Mesenchymal stem cell (in vitro differentiated cells and primary cell): Measurements from ENCODE around the gene SLC7A9.

Experiments used
- DNase-seq: peaks from one replicate; pipeline ENCODE4 v3.0.0-alpha.2; 2013
- H2AFZ ChIP-seq: one replicate; pipeline ENCODE4 v1.6.1; 2013; ENCODE audit warnings: low read depth, mild to moderate bottlenecking, control low read depth, inconsistent platforms, low read length, moderate library complexity
- H2AK5ac ChIP-seq: 2 replicates; pipeline ENCODE4 v1.6.1; 2013; ENCODE audit warnings: low read length, moderate library complexity, mild to moderate bottlenecking, inconsistent platforms; ENCODE audit not compliant: severe bottlenecking
- H2BK120ac ChIP-seq: one replicate; pipeline ENCODE4 v1.6.1; 2013; ENCODE audit warnings: low read depth, mild to moderate bottlenecking, inconsistent platforms, low read length, moderate library complexity
- H2BK12ac ChIP-seq, 2 experiments: one replicate each; pipeline ENCODE4 v1.6.1; 2013; ENCODE audit warnings: inconsistent platforms in 2 of 2, low read length in 2 of 2, mild to moderate bottlenecking in 2 of 2, moderate library complexity in 2 of 2, control low read depth in 1 of 2
- H2BK15ac ChIP-seq: one replicate; pipeline ENCODE4 v1.6.1; 2013; ENCODE audit warnings: mild to moderate bottlenecking, low read depth, inconsistent platforms; ENCODE audit not compliant: poor library complexity, severe bottlenecking
- H2BK5ac ChIP-seq: 2 replicates; pipeline ENCODE4 v1.6.1; 2013; ENCODE audit warnings: low read depth, mild to moderate bottlenecking, low read length, control low read depth, inconsistent platforms; ENCODE audit not compliant: poor library complexity, severe bottlenecking
- H3K14ac ChIP-seq, 2 experiments: one replicate each; pipeline ENCODE4 v1.6.1; 2013; ENCODE audit warnings: inconsistent platforms in 2 of 2, low read length in 2 of 2, control low read depth in 1 of 2, mild to moderate bottlenecking in 1 of 2, moderate library complexity in 1 of 2
- H3K18ac ChIP-seq, 2 experiments: one replicate each; pipeline ENCODE4 v1.6.1; 2013; ENCODE audit warnings: inconsistent platforms in 2 of 2, low read length in 2 of 2, control low read depth in 1 of 2, low read depth in 1 of 2, mild to moderate bottlenecking in 1 of 2
- H3K23ac ChIP-seq, 2 experiments: one replicate each; pipeline ENCODE4 v1.6.1; 2013; ENCODE audit warnings: inconsistent platforms in 2 of 2, low read length in 2 of 2, mild to moderate bottlenecking in 2 of 2, moderate library complexity in 2 of 2, control low read depth in 1 of 2
- H3K27ac ChIP-seq: 2 replicates; pipeline ENCODE4 v1.5.1; 2013; ENCODE audit warnings: mild to moderate bottlenecking, moderate library complexity, low read length, control low read depth, inconsistent platforms; ENCODE audit not compliant: poor library complexity, severe bottlenecking
- H3K27me3 ChIP-seq, 2 experiments: 2 replicates each; pipeline versions ENCODE4 v1.6.1 to v1.7.0; 2013; ENCODE audit warnings: low read length in 2 of 2, mild to moderate bottlenecking in 2 of 2, moderate library complexity in 2 of 2, control low read depth in 1 of 2, inconsistent platforms in 1 of 2; ENCODE audit not compliant: control insufficient read depth in 1 of 2, insufficient read depth in 1 of 2
- H3K36me3 ChIP-seq, 2 experiments: 2 replicates each; pipeline versions ENCODE4 v1.6.1 to v1.7.0; 2013; ENCODE audit warnings: low read length in 2 of 2, control low read depth in 1 of 2, inconsistent platforms in 1 of 2, low read depth in 1 of 2, mild to moderate bottlenecking in 1 of 2; ENCODE audit not compliant: insufficient read depth in 2 of 2, control insufficient read depth in 1 of 2
- H3K4ac ChIP-seq, 2 experiments: one replicate each; pipeline ENCODE4 v1.6.1; 2013; ENCODE audit warnings: inconsistent platforms in 2 of 2, low read length in 2 of 2, mild to moderate bottlenecking in 2 of 2, moderate library complexity in 2 of 2, control low read depth in 1 of 2, low read depth in 1 of 2
- H3K4me1 ChIP-seq: 2 replicates; pipeline ENCODE4 v1.6.1; 2013; ENCODE audit warnings: low read depth, low read length, control low read depth; ENCODE audit not compliant: control insufficient read depth, insufficient read depth
- H3K4me2 ChIP-seq: 2 replicates; pipeline ENCODE4 v1.6.1; 2013; ENCODE audit warnings: low read length, mild to moderate bottlenecking, inconsistent platforms; ENCODE audit not compliant: poor library complexity, severe bottlenecking
- H3K4me3 ChIP-seq, 2 experiments: 2 replicates each; pipeline versions ENCODE4 v1.5.1 to v1.7.0; 2013; ENCODE audit warnings: low read length in 2 of 2, mild to moderate bottlenecking in 2 of 2, control low read depth in 1 of 2, low read depth in 1 of 2; ENCODE audit not compliant: insufficient read depth in 1 of 2
- H3K79me1 ChIP-seq: replicated peaks from 2 replicates; pipeline ENCODE4 v1.6.1; 2013; ENCODE audit warnings: mild to moderate bottlenecking, control low read depth, low read length, inconsistent platforms; ENCODE audit not compliant: poor library complexity, severe bottlenecking
- H3K9ac ChIP-seq: 2 replicates; pipeline ENCODE4 v1.7.0; 2013; ENCODE audit warnings: mild to moderate bottlenecking, low read length, moderate library complexity
- H3K9me3 ChIP-seq: 2 replicates; pipeline ENCODE4 v1.7.0; 2013; ENCODE audit warnings: mild to moderate bottlenecking, low read length; ENCODE audit not compliant: control insufficient read depth
- H4K8ac ChIP-seq: one replicate; pipeline ENCODE4 v1.6.1; 2013; ENCODE audit warnings: inconsistent platforms, mild to moderate bottlenecking, low read length, moderate library complexity
- H4K91ac ChIP-seq: one replicate; pipeline ENCODE4 v1.6.1; 2013; ENCODE audit warnings: mild to moderate bottlenecking, low read length, inconsistent platforms
- WGBS: methylation state at CpG from one replicate; pipeline ENCODE4 v1.1.7; 2013; ENCODE audit warnings: mixed read lengths; 5-methylcytosine and 5-hydroxymethylcytosine counted together

The SLC7A9 gene

DNA sequence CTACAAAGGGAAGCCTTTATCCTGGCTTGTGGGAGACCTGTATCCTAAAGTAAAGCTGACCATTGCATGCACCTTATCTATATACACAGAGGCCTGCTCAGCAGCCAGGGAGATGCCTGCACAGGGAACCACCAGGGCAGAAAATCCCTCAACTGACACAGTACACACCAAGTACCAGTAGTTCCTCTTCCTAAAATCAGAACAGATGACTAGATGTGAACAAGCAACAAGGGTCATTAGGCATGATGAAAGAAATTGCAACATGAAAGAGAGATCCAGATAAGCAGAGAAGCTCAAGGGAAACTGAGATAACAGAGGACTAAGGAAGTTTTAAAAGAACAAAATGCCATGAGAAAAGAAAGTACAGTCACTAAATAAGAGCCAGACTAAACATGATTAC lies 39.7 kb upstream of the SLC7A9 start:
- H3K18ac ChIP-seq: no peak overlapping the region
- H3K27me3 ChIP-seq: no peaks in the 10 kb centered on the region
- H3K4ac ChIP-seq: no peak overlapping the region
- H3K4me3 ChIP-seq: no peak overlapping the region
- no peak overlapping the region for H2BK12ac ChIP-seq
- H2BK15ac ChIP-seq: no peak overlapping the region
- no peak overlapping the region for H3K23ac ChIP-seq
- H4K91ac ChIP-seq: no peak overlapping the region
- H3K14ac ChIP-seq: no peak overlapping the region
- H2AK5ac ChIP-seq: no peak overlapping the region
- H3K4me2 ChIP-seq: no peak overlapping the region
- no peak overlapping the region for H3K27ac ChIP-seq
- peaks cover 28 to 66% of the 10 kb centered on the region in 2 experiments for H3K36me3 ChIP-seq
- no peak overlapping the region for H2BK5ac ChIP-seq
- H3K9me3 ChIP-seq: peaks cover 6% of the 10 kb centered on the region
- H3K79me1 ChIP-seq: peaks cover 2% of the 10 kb centered on the region
- H2AFZ ChIP-seq: no peak overlapping the region
- H3K9ac ChIP-seq: no peak overlapping the region
- H4K8ac ChIP-seq: no peak overlapping the region
- H3K4me1 ChIP-seq: no peaks in the 10 kb centered on the region
- no peak overlapping the region for H2BK120ac ChIP-seq
- DNase-seq: no peak

- no peak overlapping the region for H3K9ac ChIP-seq
- H4K8ac ChIP-seq: no peak overlapping the region
- no peak overlapping the region for H4K91ac ChIP-seq
- no peak overlapping the region for H2BK120ac ChIP-seq
- no peak overlapping the region for H2AFZ ChIP-seq
- no peak overlapping the region for H2BK12ac ChIP-seq
- H3K79me1 ChIP-seq: peaks cover 3% of the 10 kb centered on the region
- WGBS: 93% methylated on average over 6 of the region's 7 CpGs
- no peaks in the 10 kb centered on the region for H3K27me3 ChIP-seq
- H3K4me1 ChIP-seq: no peaks in the 10 kb centered on the region
- peaks cover 26 to 61% of the 10 kb centered on the region in 2 experiments for H3K36me3 ChIP-seq
- no peak for DNase-seq
- H2BK5ac ChIP-seq: no peak overlapping the region
- no peak overlapping the region for H3K4me3 ChIP-seq
- no peak overlapping the region for H2BK15ac ChIP-seq
- no peak overlapping the region for H2AK5ac ChIP-seq
- H3K14ac ChIP-seq: no peak overlapping the region
- H3K4me2 ChIP-seq: no peak overlapping the region
- H3K23ac ChIP-seq: no peak overlapping the region
- H3K4ac ChIP-seq: no peak overlapping the region
- H3K18ac ChIP-seq: no peak overlapping the region
- no peak overlapping the region for H3K27ac ChIP-seq
- H3K9me3 ChIP-seq: peaks cover 6% of the 10 kb centered on the region
Observed at GRCh38 chr19:32908641-32909190, 39.1 kb upstream of the SLC7A9 start.

- H4K91ac ChIP-seq: no peak overlapping the region
- no peak overlapping the region for H3K4me2 ChIP-seq
Observed at GRCh38 chr19:32902448-32902847, 32.9 kb upstream of the SLC7A9 start.

GRCh38 chr19:32901504-32902161 lies 32.1 kb upstream of the SLC7A9 start:
- no peaks in the 10 kb centered on the region for H3K27me3 ChIP-seq
- no peak overlapping the region for H3K9ac ChIP-seq
- H3K4me2 ChIP-seq: no peak overlapping the region
- no peak for DNase-seq
- peaks cover 3% of the 10 kb centered on the region for H3K79me1 ChIP-seq
- no peak overlapping the region for H3K14ac ChIP-seq
- H2BK12ac ChIP-seq: no peak overlapping the region
- H3K36me3 ChIP-seq: peaks cover 12 to 67% of the 10 kb centered on the region in 2 experiments
- H3K4me1 ChIP-seq: no peaks in the 10 kb centered on the region
- no peak overlapping the region for H3K27ac ChIP-seq
- no peak overlapping the region for H3K4me3 ChIP-seq
- H2AK5ac ChIP-seq: no peak overlapping the region
- no peak overlapping the region for H2BK5ac ChIP-seq
- no peak overlapping the region for H2BK15ac ChIP-seq
- H3K9me3 ChIP-seq: peaks cover 6% of the 10 kb centered on the region
- H2BK120ac ChIP-seq: no peak overlapping the region
- no peak overlapping the region for H3K18ac ChIP-seq
- no peak overlapping the region for H2AFZ ChIP-seq
- H4K8ac ChIP-seq: no peak overlapping the region
- WGBS: 83% methylated on average over 2 of the region's 5 CpGs
- H3K23ac ChIP-seq: no peak overlapping the region
- no peak overlapping the region for H3K4ac ChIP-seq
- no peak overlapping the region for H4K91ac ChIP-seq

More at GRCh38 chr19:32902448-32902847, 32.9 kb upstream of the SLC7A9 start:
- no peak overlapping the region for H4K8ac ChIP-seq
- no peak overlapping the region for H2AK5ac ChIP-seq
- H3K9me3 ChIP-seq: peaks cover 6% of the 10 kb centered on the region
- WGBS: 74% methylated on average over 5 of the region's 7 CpGs
- no peaks in the 10 kb centered on the region for H3K27me3 ChIP-seq
- H3K18ac ChIP-seq: no peak overlapping the region
- no peak overlapping the region for H3K27ac ChIP-seq
- no peak for DNase-seq
- no peak overlapping the region for H3K4ac ChIP-seq
- H2BK15ac ChIP-seq: no peak overlapping the region
- no peak overlapping the region for H2BK5ac ChIP-seq
- H3K9ac ChIP-seq: no peak overlapping the region
- H3K14ac ChIP-seq: no peak overlapping the region
- no peak overlapping the region for H2BK120ac ChIP-seq
- no peak overlapping the region for H2AFZ ChIP-seq
- no peak overlapping the region for H2BK12ac ChIP-seq
- H3K4me3 ChIP-seq: no peak overlapping the region
- peak overlapping the region in 1 of 2 experiments; percentile 72 for H3K23ac ChIP-seq
- H3K79me1 ChIP-seq: peaks cover 3% of the 10 kb centered on the region
- H3K36me3 ChIP-seq: peaks cover 18 to 67% of the 10 kb centered on the region in 2 experiments
- H3K4me1 ChIP-seq: no peaks in the 10 kb centered on the region
